HL-60 (cell line): ENCODE results near the gene DPYSL5.

Experiments
- GABPA ChIP-seq: IDR thresholded peaks from 2 replicates; pipeline ENCODE4 v1.6.1; 2012; ENCODE audit warnings: low read depth
- TF ChIP-seq, protein P1 (sequence below): IDR thresholded peaks from one replicate; pipeline ENCODE4 v1.5.1; 2011; ENCODE audit warnings: low read length, control low read depth, inconsistent platforms; ENCODE audit not compliant: insufficient read depth

DNA sequence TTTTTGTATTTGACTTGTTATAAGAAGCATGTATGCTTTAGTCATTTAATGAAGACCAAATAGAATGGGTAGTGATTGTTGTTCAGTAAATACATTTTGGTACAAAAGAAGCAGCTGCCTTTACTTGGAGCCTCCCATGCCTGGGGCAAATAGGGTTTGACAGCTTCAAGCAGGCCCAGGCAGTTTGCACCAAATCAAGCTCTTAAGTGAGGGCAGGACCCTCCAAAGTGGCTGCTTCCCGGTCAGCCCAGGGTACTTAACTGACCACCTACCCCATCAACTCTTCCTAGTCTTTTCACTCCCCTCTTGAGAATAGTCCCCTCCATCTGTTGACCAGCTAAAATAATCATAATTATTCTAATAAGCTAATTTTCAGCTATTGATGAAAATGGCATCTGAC lies 127.7 kb downstream of the DPYSL5 start:
- TF ChIP-seq, protein P1, sequence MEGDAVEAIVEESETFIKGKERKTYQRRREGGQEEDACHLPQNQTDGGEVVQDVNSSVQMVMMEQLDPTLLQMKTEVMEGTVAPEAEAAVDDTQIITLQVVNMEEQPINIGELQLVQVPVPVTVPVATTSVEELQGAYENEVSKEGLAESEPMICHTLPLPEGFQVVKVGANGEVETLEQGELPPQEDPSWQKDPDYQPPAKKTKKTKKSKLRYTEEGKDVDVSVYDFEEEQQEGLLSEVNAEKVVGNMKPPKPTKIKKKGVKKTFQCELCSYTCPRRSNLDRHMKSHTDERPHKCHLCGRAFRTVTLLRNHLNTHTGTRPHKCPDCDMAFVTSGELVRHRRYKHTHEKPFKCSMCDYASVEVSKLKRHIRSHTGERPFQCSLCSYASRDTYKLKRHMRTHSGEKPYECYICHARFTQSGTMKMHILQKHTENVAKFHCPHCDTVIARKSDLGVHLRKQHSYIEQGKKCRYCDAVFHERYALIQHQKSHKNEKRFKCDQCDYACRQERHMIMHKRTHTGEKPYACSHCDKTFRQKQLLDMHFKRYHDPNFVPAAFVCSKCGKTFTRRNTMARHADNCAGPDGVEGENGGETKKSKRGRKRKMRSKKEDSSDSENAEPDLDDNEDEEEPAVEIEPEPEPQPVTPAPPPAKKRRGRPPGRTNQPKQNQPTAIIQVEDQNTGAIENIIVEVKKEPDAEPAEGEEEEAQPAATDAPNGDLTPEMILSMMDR = no peak
- TF ChIP-seq GABPA = no peak
